IMR-90 (cell line): ENCODE measurements around the gene SDK1.

ENCODE experiments used
- BHLHE40 ChIP-seq: fragments of 150-350 bp; IDR thresholded peaks from 2 replicates; pipeline ENCODE4 v1.6.1; 2016; ENCODE audit warnings: mild to moderate bottlenecking, low read depth, low read length
- CEBPB ChIP-seq: IDR thresholded peaks from 2 replicates; pipeline ENCODE4 v1.6.1; 2012; ENCODE audit warnings: low read depth, low read length, improper control_type of control experiment
- CHD1 ChIP-seq: IDR thresholded peaks from 2 replicates; pipeline ENCODE4 v1.6.1; 2012; ENCODE audit warnings: low read depth, low read length, improper control_type of control experiment
- FOS ChIP-seq: fragments of 150-350 bp; IDR thresholded peaks from 2 replicates; pipeline ENCODE4 v1.6.1; 2016; ENCODE audit warnings: low read depth, low read length
- MAFK ChIP-seq: IDR thresholded peaks from 2 replicates; pipeline ENCODE4 v1.6.1; 2012; ENCODE audit warnings: low read depth, low read length, improper control_type of control experiment
- MAZ ChIP-seq: IDR thresholded peaks from 2 replicates; pipeline ENCODE4 v1.6.1; 2012; ENCODE audit warnings: low read depth, mild to moderate bottlenecking, low read length, improper control_type of control experiment, moderate library complexity, borderline replicate concordance
- MXI1 ChIP-seq: IDR thresholded peaks from 2 replicates; pipeline ENCODE4 v1.6.1; 2012; ENCODE audit warnings: low read depth, mild to moderate bottlenecking, low read length, moderate library complexity, borderline replicate concordance
- NFE2L2 ChIP-seq: fragments of 150-350 bp; IDR thresholded peaks from 2 replicates; pipeline ENCODE4 v1.6.1; 2016; ENCODE audit warnings: low read depth, mild to moderate bottlenecking, low read length
- POLR2A ChIP-seq: IDR thresholded peaks from 2 replicates; pipeline ENCODE4 v1.6.1; 2012; ENCODE audit warnings: mild to moderate bottlenecking, low read depth, low read length
- RCOR1 ChIP-seq: IDR thresholded peaks from 2 replicates; pipeline ENCODE4 v1.6.1; 2012; ENCODE audit warnings: mild to moderate bottlenecking, low read length, improper control_type of control experiment; ENCODE audit not compliant: insufficient replicate concordance
- RFX5 ChIP-seq: IDR thresholded peaks from 2 replicates; pipeline ENCODE4 v1.8.0; 2012; ENCODE audit warnings: low read depth, mild to moderate bottlenecking, low read length, moderate library complexity
- SMC3 ChIP-seq: fragments of 150-350 bp; IDR thresholded peaks from 2 replicates; pipeline ENCODE4 v1.6.1; 2016; ENCODE audit warnings: low read depth, mild to moderate bottlenecking, antibody characterized with exemption, low read length, moderate library complexity
- TF ChIP-seq, protein P1 (sequence below): conservative IDR thresholded peaks from 2 replicates; pipeline ENCODE4 v1.5.1; 2012; ENCODE audit warnings: mild to moderate bottlenecking, low read depth, low read length, improper control_type of control experiment
- TF ChIP-seq, protein P2 (sequence below): fragments of 150-350 bp; IDR thresholded peaks from 2 replicates; pipeline ENCODE4 v1.6.1; 2017; ENCODE audit warnings: mild to moderate bottlenecking, antibody characterized with exemption, low read length, low read depth

- TF ChIP-seq NFE2L2 (no peak), BHLHE40 (no peak), FOS (no peak), MXI1 (no peak), POLR2A (no peak), CEBPB (no peak), RCOR1 (no peak), CHD1 (no peak), MAFK (no peak), MAZ (no peak), RFX5 (no peak), SMC3 (no peak)
- TF ChIP-seq, protein P1, sequence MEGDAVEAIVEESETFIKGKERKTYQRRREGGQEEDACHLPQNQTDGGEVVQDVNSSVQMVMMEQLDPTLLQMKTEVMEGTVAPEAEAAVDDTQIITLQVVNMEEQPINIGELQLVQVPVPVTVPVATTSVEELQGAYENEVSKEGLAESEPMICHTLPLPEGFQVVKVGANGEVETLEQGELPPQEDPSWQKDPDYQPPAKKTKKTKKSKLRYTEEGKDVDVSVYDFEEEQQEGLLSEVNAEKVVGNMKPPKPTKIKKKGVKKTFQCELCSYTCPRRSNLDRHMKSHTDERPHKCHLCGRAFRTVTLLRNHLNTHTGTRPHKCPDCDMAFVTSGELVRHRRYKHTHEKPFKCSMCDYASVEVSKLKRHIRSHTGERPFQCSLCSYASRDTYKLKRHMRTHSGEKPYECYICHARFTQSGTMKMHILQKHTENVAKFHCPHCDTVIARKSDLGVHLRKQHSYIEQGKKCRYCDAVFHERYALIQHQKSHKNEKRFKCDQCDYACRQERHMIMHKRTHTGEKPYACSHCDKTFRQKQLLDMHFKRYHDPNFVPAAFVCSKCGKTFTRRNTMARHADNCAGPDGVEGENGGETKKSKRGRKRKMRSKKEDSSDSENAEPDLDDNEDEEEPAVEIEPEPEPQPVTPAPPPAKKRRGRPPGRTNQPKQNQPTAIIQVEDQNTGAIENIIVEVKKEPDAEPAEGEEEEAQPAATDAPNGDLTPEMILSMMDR, result no peak
- TF ChIP-seq, protein P2, sequence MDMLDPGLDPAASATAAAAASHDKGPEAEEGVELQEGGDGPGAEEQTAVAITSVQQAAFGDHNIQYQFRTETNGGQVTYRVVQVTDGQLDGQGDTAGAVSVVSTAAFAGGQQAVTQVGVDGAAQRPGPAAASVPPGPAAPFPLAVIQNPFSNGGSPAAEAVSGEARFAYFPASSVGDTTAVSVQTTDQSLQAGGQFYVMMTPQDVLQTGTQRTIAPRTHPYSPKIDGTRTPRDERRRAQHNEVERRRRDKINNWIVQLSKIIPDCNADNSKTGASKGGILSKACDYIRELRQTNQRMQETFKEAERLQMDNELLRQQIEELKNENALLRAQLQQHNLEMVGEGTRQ, result no peak
These were observed 705.6 kb downstream of the SDK1 start for GRCh38 chr7:4006687-4007086.
